ENCODE data around the gene TLCD4. TPM values are rescaled to one million over a fixed set of nuclear protein-coding genes. Genes with fewer than 3 reads are reported as not detected.
A peak's percentile ranks its signal among the peaks of the same experiment; 100 is the strongest.

Gene TLCD4
- total and polyA plus RNA-seq, 9 donors, result 5.6 to 11.1 (median 8.3) TPM

- H3K36me3 ChIP-seq (ENCODE audit: control insufficient read depth, insufficient read depth, low read length), result no peaks in the 10 kb centered on the region
- H3K4me3 ChIP-seq (ENCODE audit: low read length), result peak overlapping the region; percentile 71
- no peaks in the 10 kb centered on the region for H3K9me3 ChIP-seq (replicated peaks; ENCODE audit: control insufficient read depth, low read depth, low read length)
- peaks cover 12% of the 10 kb centered on the region for H3K27me3 ChIP-seq (ENCODE audit: control insufficient read depth, insufficient read depth, low read length)
- peak overlapping the region; percentile 59 for H3K27ac ChIP-seq (ENCODE audit: low read length)
- DNase-seq, result peak; percentile 66
- whole genome bisulfite sequencing (ENCODE audit: insufficient coverage), result 0% methylated on average over 12 of the region's 17 CpGs
- peaks cover 11% of the 10 kb centered on the region for H3K4me1 ChIP-seq (ENCODE audit: control insufficient read depth, insufficient read depth, low read length)
These were observed 462 bp upstream of the TLCD4 start for GRCh38 chr1:95116580-95117206.

- 10% methylated on average over 2 of the region's 10 CpGs for WGBS (ENCODE audit: insufficient coverage)
- Histone ChIP-seq H3K36me3 (ENCODE audit: control insufficient read depth, insufficient read depth, low read length) (no peaks in the 10 kb centered on the region), H3K9me3 (replicated peaks; ENCODE audit: control insufficient read depth, low read depth, low read length) (no peaks in the 10 kb centered on the region), H3K27ac (ENCODE audit: low read length) (no peak overlapping the region), H3K27me3 (ENCODE audit: control insufficient read depth, insufficient read depth, low read length) (peaks cover 14% of the 10 kb centered on the region), H3K4me3 (ENCODE audit: low read length) (peak overlapping the region; percentile 41), H3K4me1 (ENCODE audit: control insufficient read depth, insufficient read depth, low read length) (peaks cover 11% of the 10 kb centered on the region)
- DNase-seq, result no peak
These were observed 928 bp downstream of the TLCD4 start for GRCh38 chr1:95118067-95118499.

DNA sequence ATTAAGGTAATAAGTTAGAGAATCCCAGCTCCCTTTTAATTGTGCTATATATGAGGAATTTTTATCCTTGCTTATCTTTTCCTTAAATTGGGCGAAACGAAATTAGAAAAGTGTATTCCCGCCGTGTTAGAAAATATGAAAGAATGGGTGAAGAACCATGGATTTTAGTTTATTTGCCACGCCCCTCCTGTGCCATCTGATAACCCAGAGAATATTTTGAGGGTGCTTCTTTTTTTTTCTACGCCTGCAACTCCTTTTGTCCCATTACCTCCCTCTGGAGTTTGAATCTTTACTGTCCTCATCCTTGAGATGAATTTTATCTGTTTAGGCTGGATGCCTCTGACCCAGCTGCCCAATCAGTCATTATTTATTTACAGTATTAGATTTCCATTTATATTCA is 1.6 kb downstream of the TLCD4 start:
- WGBS (ENCODE audit: insufficient coverage), result no CpG with 5 or more reads among the region's 6 CpGs
- Histone ChIP-seq H3K9me3 (replicated peaks; ENCODE audit: control insufficient read depth, low read depth, low read length) (no peaks in the 10 kb centered on the region), H3K36me3 (ENCODE audit: control insufficient read depth, insufficient read depth, low read length) (no peaks in the 10 kb centered on the region), H3K4me3 (ENCODE audit: low read length) (no peak overlapping the region), H3K27me3 (ENCODE audit: control insufficient read depth, insufficient read depth, low read length) (peaks cover 14% of the 10 kb centered on the region), H3K27ac (ENCODE audit: low read length) (no peak overlapping the region), H3K4me1 (ENCODE audit: control insufficient read depth, insufficient read depth, low read length) (peaks cover 11% of the 10 kb centered on the region)
- DNase-seq, result no peak

DNA sequence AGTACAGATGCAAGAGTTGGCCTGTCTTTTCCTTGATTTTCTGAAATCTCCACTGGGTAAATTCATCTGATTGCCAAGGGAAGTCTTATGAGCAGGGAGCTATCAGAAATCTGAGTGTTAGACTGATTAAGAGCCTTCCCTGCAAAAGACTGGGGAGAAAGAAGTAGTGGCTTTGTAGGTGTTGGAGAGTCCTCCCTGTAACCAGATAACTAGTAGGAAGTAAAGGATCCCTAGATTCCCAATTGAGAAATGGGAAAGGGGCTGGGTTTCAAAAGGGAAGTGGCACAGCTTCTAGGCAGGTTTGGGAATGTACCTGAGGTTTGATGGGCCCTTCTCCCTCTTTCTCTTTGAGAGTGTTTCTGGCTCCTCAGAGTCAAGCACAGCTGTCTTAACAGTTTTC is 2.1 kb downstream of the TLCD4 start:
- Histone ChIP-seq H3K36me3 (ENCODE audit: control insufficient read depth, insufficient read depth, low read length) (no peaks in the 10 kb centered on the region), H3K27ac (ENCODE audit: low read length) (no peak overlapping the region), H3K4me3 (ENCODE audit: low read length) (no peak overlapping the region), H3K9me3 (replicated peaks; ENCODE audit: control insufficient read depth, low read depth, low read length) (no peaks in the 10 kb centered on the region), H3K4me1 (ENCODE audit: control insufficient read depth, insufficient read depth, low read length) (peaks cover 11% of the 10 kb centered on the region), H3K27me3 (ENCODE audit: control insufficient read depth, insufficient read depth, low read length) (peaks cover 14% of the 10 kb centered on the region)
- no peak for DNase-seq

DNA sequence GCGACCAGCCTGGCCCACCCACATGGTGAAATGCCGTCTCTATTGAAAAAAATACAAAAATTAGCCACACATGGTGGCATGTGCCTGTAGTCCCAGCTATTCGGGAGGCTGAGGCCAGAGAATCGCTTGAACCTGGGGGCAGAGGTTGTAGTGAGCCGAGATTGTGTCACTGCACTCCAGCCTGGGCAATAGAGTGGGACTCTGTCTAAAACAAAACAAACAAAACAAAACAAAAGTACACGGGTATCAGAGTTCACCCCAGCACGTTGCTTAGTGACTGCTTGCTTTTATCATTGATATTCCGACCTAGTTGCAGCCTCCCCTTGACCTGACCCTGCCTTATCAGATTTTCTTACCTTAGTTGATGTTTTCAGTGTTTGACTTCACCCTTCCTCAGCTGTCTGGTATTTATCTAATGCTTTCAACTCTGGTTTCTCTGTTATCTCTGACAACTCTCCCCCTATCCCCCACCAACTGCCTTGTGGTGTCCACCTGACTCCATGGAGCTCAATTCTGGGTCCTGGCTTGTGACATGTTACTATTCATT is 5.1 kb downstream of the TLCD4 start:
- Histone ChIP-seq H3K4me3 (ENCODE audit: low read length) (no peak overlapping the region), H3K27me3 (ENCODE audit: control insufficient read depth, insufficient read depth, low read length) (peaks cover 8% of the 10 kb centered on the region), H3K36me3 (ENCODE audit: control insufficient read depth, insufficient read depth, low read length) (no peaks in the 10 kb centered on the region), H3K9me3 (replicated peaks; ENCODE audit: control insufficient read depth, low read depth, low read length) (no peaks in the 10 kb centered on the region), H3K27ac (ENCODE audit: low read length) (no peak overlapping the region), H3K4me1 (ENCODE audit: control insufficient read depth, insufficient read depth, low read length) (peaks cover 5% of the 10 kb centered on the region)
- no peak for DNase-seq
- WGBS (ENCODE audit: insufficient coverage), result 60% methylated on average over 6 of the region's 8 CpGs

GRCh38 chr1:95124342-95124741 is 7.2 kb downstream of the TLCD4 start:
- H3K27me3 ChIP-seq (ENCODE audit: control insufficient read depth, insufficient read depth, low read length), result peaks cover 4% of the 10 kb centered on the region
- no peak overlapping the region for H3K27ac ChIP-seq (ENCODE audit: low read length)
- H3K4me1 ChIP-seq (ENCODE audit: control insufficient read depth, insufficient read depth, low read length), result no peaks in the 10 kb centered on the region
- WGBS (ENCODE audit: insufficient coverage), result no CpG with 5 or more reads among the region's 2 CpGs
- H3K4me3 ChIP-seq (ENCODE audit: low read length), result no peak overlapping the region
- no peaks in the 10 kb centered on the region for H3K36me3 ChIP-seq (ENCODE audit: control insufficient read depth, insufficient read depth, low read length)
- no peaks in the 10 kb centered on the region for H3K9me3 ChIP-seq (replicated peaks; ENCODE audit: control insufficient read depth, low read depth, low read length)
- DNase-seq, result no peak

- H3K4me3 ChIP-seq (ENCODE audit: low read length), result no peak overlapping the region
- no peak overlapping the region for H3K27ac ChIP-seq (ENCODE audit: low read length)
- peaks cover 2% of the 10 kb centered on the region for H3K27me3 ChIP-seq (ENCODE audit: control insufficient read depth, insufficient read depth, low read length)
- DNase-seq, result no peak
- no peaks in the 10 kb centered on the region for H3K36me3 ChIP-seq (ENCODE audit: control insufficient read depth, insufficient read depth, low read length)
- H3K4me1 ChIP-seq (ENCODE audit: control insufficient read depth, insufficient read depth, low read length), result no peaks in the 10 kb centered on the region
- WGBS (ENCODE audit: insufficient coverage), result no CpG with 5 or more reads among the region's 3 CpGs
- H3K9me3 ChIP-seq (replicated peaks; ENCODE audit: control insufficient read depth, low read depth, low read length), result no peaks in the 10 kb centered on the region
These were observed 9.2 kb downstream of the TLCD4 start for GRCh38 chr1:95126366-95126765.

DNA sequence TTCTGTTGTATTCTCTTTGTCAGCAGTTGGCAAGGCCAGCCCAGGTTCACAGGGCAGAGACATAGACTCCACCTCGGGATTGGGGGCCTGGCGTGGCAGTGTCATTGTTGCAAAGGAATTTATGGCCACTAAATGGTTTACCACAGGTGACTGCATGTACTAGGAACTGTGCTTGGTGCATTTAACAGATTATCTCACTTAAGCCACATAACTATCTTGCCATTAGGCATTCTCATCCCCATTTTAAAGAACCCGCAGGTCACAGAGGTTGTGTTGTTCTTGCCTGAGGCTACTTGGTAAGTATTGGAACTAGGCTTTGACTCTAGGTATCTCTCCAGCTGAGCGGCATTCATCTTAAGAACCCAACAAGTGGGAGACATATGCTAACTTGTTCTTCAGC is 9.7 kb downstream of the TLCD4 start:
- Histone ChIP-seq H3K27ac (ENCODE audit: low read length) (no peak overlapping the region), H3K9me3 (replicated peaks; ENCODE audit: control insufficient read depth, low read depth, low read length) (no peaks in the 10 kb centered on the region), H3K36me3 (ENCODE audit: control insufficient read depth, insufficient read depth, low read length) (no peaks in the 10 kb centered on the region), H3K4me3 (ENCODE audit: low read length) (no peak overlapping the region), H3K4me1 (ENCODE audit: control insufficient read depth, insufficient read depth, low read length) (no peaks in the 10 kb centered on the region), H3K27me3 (ENCODE audit: control insufficient read depth, insufficient read depth, low read length) (peaks cover 2% of the 10 kb centered on the region)
- DNase-seq, result no peak
- 50% methylated on average over 1 of the region's 4 CpGs for WGBS (ENCODE audit: insufficient coverage)

GRCh38 chr1:95127380-95127779 is 10.2 kb downstream of the TLCD4 start:
- H3K4me1 ChIP-seq (ENCODE audit: control insufficient read depth, insufficient read depth, low read length), result no peaks in the 10 kb centered on the region
- no peak overlapping the region for H3K27ac ChIP-seq (ENCODE audit: low read length)
- no CpG with 5 or more reads among the region's 1 CpG for WGBS (ENCODE audit: insufficient coverage)
- H3K27me3 ChIP-seq (ENCODE audit: control insufficient read depth, insufficient read depth, low read length), result no peaks in the 10 kb centered on the region
- H3K4me3 ChIP-seq (ENCODE audit: low read length), result no peak overlapping the region
- H3K9me3 ChIP-seq (replicated peaks; ENCODE audit: control insufficient read depth, low read depth, low read length), result no peaks in the 10 kb centered on the region
- peak; percentile 7 for DNase-seq
- H3K36me3 ChIP-seq (ENCODE audit: control insufficient read depth, insufficient read depth, low read length), result no peaks in the 10 kb centered on the region

DNA sequence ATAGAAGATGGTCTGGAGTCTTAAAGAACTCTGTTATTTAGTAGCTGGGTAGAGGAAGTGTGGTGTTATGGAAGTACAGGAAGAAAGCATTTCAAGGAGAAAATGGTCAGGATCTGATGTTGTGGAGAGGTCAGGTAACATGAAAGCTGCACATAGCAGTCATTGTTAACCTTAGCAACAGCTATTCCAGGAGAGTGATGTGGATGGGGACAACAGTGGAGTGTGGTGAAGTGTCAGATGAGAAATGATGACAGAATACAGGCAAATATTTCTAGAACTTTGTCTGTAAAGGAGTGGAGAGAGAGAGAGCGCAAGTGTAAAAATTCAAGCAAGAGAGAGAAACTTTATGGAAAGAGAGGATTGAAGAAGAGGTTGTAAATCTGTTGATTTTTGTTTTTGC is 15.6 kb downstream of the TLCD4 start:
- H3K27ac ChIP-seq (ENCODE audit: low read length), result no peak overlapping the region
- no peaks in the 10 kb centered on the region for H3K36me3 ChIP-seq (ENCODE audit: control insufficient read depth, insufficient read depth, low read length)
- no peaks in the 10 kb centered on the region for H3K9me3 ChIP-seq (replicated peaks; ENCODE audit: control insufficient read depth, low read depth, low read length)
- no peak for DNase-seq
- H3K27me3 ChIP-seq (ENCODE audit: control insufficient read depth, insufficient read depth, low read length), result no peaks in the 10 kb centered on the region
- no peaks in the 10 kb centered on the region for H3K4me1 ChIP-seq (ENCODE audit: control insufficient read depth, insufficient read depth, low read length)
- WGBS (ENCODE audit: insufficient coverage), result 100% methylated on average over 1 of the region's 1 CpG
- H3K4me3 ChIP-seq (ENCODE audit: low read length), result no peak overlapping the region

- Histone ChIP-seq H3K4me3 (ENCODE audit: low read length) (no peak overlapping the region), H3K27me3 (ENCODE audit: control insufficient read depth, insufficient read depth, low read length) (no peaks in the 10 kb centered on the region), H3K4me1 (ENCODE audit: control insufficient read depth, insufficient read depth, low read length) (no peaks in the 10 kb centered on the region), H3K9me3 (replicated peaks; ENCODE audit: control insufficient read depth, low read depth, low read length) (no peaks in the 10 kb centered on the region), H3K27ac (ENCODE audit: low read length) (no peak overlapping the region), H3K36me3 (ENCODE audit: control insufficient read depth, insufficient read depth, low read length) (no peaks in the 10 kb centered on the region)
- DNase-seq, result no peak
These were observed 16.5 kb downstream of the TLCD4 start for GRCh38 chr1:95133687-95134086.
